ACC112 (cell line): ENCODE results near the gene GNAL.

Source experiments
- H2AFZ ChIP-seq: fragments of 200-600 bp; sonication (generic); one replicate; pipeline ENCODE4 v1.6.0; 2017; ENCODE audit warnings: antibody characterized with exemption, low read length; ENCODE audit not compliant: unreplicated experiment
- H3K27ac ChIP-seq: fragments of 200-600 bp; sonication (generic); 2 replicates; pipeline ENCODE4 v1.5.1; 2014; ENCODE audit warnings: low read depth, mild to moderate bottlenecking, antibody characterized with exemption, low read length, moderate library complexity
- H3K27me3 ChIP-seq: fragments of 200-600 bp; sonication (generic); 2 replicates; pipeline ENCODE4 v1.6.1; 2014; ENCODE audit warnings: mild to moderate bottlenecking, antibody characterized with exemption, low read length, moderate library complexity, mixed read lengths; ENCODE audit not compliant: insufficient read depth
- H3K36me3 ChIP-seq: fragments of 200-600 bp; sonication (generic); 2 replicates; pipeline ENCODE4 v1.6.1; 2016; ENCODE audit warnings: mild to moderate bottlenecking, antibody characterized with exemption, low read length, moderate library complexity, mixed read lengths; ENCODE audit not compliant: insufficient read depth
- H3K4me1 ChIP-seq: fragments of 200-600 bp; sonication (generic); one replicate; pipeline ENCODE4 v1.6.1; 2016; ENCODE audit warnings: low read length, mixed read lengths; ENCODE audit not compliant: insufficient read depth, unreplicated experiment, control insufficient read depth
- H3K4me3 ChIP-seq: fragments of 200-600 bp; sonication (generic); 2 replicates; pipeline ENCODE4 v1.5.1; 2014; ENCODE audit warnings: mild to moderate bottlenecking, low read depth, low read length
- H3K79me2 ChIP-seq: fragments of 200-600 bp; sonication (generic); one replicate; pipeline ENCODE4 v1.6.0; 2016; ENCODE audit warnings: low read length; ENCODE audit not compliant: control insufficient read depth, unreplicated experiment, insufficient read depth

Gene GNAL

DNA sequence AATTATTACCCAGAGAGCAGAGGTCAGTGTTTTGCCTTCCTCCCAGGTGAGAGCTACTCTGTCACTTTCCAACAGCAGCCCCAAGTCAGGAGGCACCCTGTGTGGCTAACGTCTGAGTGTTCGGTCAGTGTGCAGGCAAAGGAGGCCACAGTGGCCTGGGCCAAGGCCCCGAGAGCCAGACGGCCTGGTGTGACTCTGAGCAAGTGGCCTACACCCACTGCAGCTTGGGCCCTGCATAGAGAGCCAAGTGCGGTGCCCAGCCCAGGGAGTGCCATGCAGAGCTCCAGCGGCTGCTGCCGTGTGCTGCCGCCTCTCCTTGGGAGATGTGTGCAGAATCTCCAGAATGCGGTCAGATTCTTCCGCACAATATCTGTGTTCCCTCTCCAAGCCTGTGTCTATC lies 70.4 kb downstream of the GNAL start:
- Histone ChIP-seq H3K27ac (no peak overlapping the region), H3K36me3 (no peaks in the 10 kb centered on the region)

GRCh38 chr18:11760498-11761167 lies 71.6 kb downstream of the GNAL start:
- no peaks in the 10 kb centered on the region for H3K79me2 ChIP-seq
- no peaks in the 10 kb centered on the region for H3K36me3 ChIP-seq
- no peaks in the 10 kb centered on the region for H3K27me3 ChIP-seq
- H3K4me3 ChIP-seq: no peak overlapping the region
- no peak overlapping the region for H2AFZ ChIP-seq
- no peak overlapping the region for H3K27ac ChIP-seq
- H3K4me1 ChIP-seq: no peaks in the 10 kb centered on the region

More for the DNA sequence above, 70.4 kb downstream of the GNAL start:
- Histone ChIP-seq H2AFZ (no peak overlapping the region), H3K27me3 (no peaks in the 10 kb centered on the region), H3K4me3 (no peak overlapping the region), H3K79me2 (no peaks in the 10 kb centered on the region), H3K4me1 (no peaks in the 10 kb centered on the region)

GRCh38 chr18:11761553-11761952 lies 72.5 kb downstream of the GNAL start:
- no peaks in the 10 kb centered on the region for H3K79me2 ChIP-seq
- H2AFZ ChIP-seq: no peak overlapping the region
- no peaks in the 10 kb centered on the region for H3K4me1 ChIP-seq
- no peaks in the 10 kb centered on the region for H3K27me3 ChIP-seq
- no peak overlapping the region for H3K4me3 ChIP-seq
- no peaks in the 10 kb centered on the region for H3K36me3 ChIP-seq
- H3K27ac ChIP-seq: no peak overlapping the region

- H2AFZ ChIP-seq: no peak overlapping the region
- no peaks in the 10 kb centered on the region for H3K4me1 ChIP-seq
- H3K27ac ChIP-seq: no peak overlapping the region
- no peaks in the 10 kb centered on the region for H3K27me3 ChIP-seq
- no peaks in the 10 kb centered on the region for H3K79me2 ChIP-seq
- no peaks in the 10 kb centered on the region for H3K36me3 ChIP-seq
- no peak overlapping the region for H3K4me3 ChIP-seq
Measured at GRCh38 chr18:11762429-11762828, 73.4 kb downstream of the GNAL start.

GRCh38 chr18:11767329-11767728 lies 78.3 kb downstream of the GNAL start:
- Histone ChIP-seq H2AFZ (no peak overlapping the region), H3K27me3 (no peaks in the 10 kb centered on the region), H3K27ac (no peak overlapping the region), H3K4me1 (no peaks in the 10 kb centered on the region), H3K36me3 (no peaks in the 10 kb centered on the region), H3K79me2 (no peaks in the 10 kb centered on the region), H3K4me3 (no peak overlapping the region)

DNA sequence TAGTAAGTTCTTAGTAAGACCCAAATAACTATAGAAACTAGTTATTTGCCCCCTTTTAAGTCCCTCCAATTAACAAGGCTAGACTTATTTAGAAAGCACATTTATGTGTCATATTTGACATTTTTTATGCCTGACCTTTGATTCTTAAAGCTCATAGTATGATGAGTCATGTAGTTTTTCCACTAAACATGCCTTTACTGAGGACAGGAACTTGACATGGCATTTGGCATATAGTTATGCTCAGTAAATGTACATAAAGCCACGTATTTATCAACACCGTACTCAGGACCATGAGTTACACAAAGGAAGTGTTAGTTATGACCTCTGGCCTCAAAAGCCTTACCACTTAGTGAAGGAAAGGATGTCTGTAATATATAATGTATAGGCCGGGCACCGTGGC lies 78.9 kb downstream of the GNAL start:
- H3K79me2 ChIP-seq: no peaks in the 10 kb centered on the region
- no peak overlapping the region for H3K4me3 ChIP-seq
- no peak overlapping the region for H2AFZ ChIP-seq
- no peak overlapping the region for H3K27ac ChIP-seq
- H3K4me1 ChIP-seq: no peaks in the 10 kb centered on the region
- H3K27me3 ChIP-seq: no peaks in the 10 kb centered on the region
- no peaks in the 10 kb centered on the region for H3K36me3 ChIP-seq

GRCh38 chr18:11775436-11776174 lies 86.5 kb downstream of the GNAL start:
- Histone ChIP-seq H3K4me1 (no peaks in the 10 kb centered on the region), H3K79me2 (no peaks in the 10 kb centered on the region), H3K27me3 (peaks cover 18% of the 10 kb centered on the region), H3K4me3 (no peak overlapping the region), H3K36me3 (no peaks in the 10 kb centered on the region), H2AFZ (no peak overlapping the region), H3K27ac (no peak overlapping the region)

DNA sequence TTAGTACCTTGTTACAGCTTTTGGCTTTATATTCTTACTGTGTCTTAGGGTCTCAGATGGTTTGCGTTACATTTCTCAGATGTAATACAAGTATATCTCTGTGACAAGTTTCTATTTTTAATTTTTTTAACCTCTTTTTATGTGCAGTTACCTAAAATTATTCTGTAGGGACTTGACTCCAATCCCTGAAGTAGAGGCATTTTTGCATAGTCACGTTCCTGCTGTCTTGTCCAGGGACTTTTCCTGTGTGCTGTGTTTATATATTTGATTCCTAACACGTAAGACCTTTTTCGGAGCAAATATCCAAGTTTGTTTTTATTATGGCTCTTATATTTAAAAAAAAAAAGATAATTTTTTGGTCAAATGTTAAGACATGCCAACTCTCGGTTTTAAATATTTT lies 91.0 kb downstream of the GNAL start:
- H2AFZ ChIP-seq: no peak overlapping the region
- H3K27me3 ChIP-seq: peaks cover 21% of the 10 kb centered on the region
- H3K79me2 ChIP-seq: no peaks in the 10 kb centered on the region
- H3K4me1 ChIP-seq: no peaks in the 10 kb centered on the region
- H3K27ac ChIP-seq: no peak overlapping the region
- no peaks in the 10 kb centered on the region for H3K36me3 ChIP-seq
- no peak overlapping the region for H3K4me3 ChIP-seq

- no peak overlapping the region for H2AFZ ChIP-seq
- H3K36me3 ChIP-seq: no peaks in the 10 kb centered on the region
- H3K4me3 ChIP-seq: no peak overlapping the region
- no peaks in the 10 kb centered on the region for H3K79me2 ChIP-seq
- H3K4me1 ChIP-seq: no peaks in the 10 kb centered on the region
- peaks cover 15% of the 10 kb centered on the region for H3K27me3 ChIP-seq
- H3K27ac ChIP-seq: no peak overlapping the region
Measured at GRCh38 chr18:11783716-11784331, 94.8 kb downstream of the GNAL start.

GRCh38 chr18:11784674-11785304 lies 95.7 kb downstream of the GNAL start:
- no peaks in the 10 kb centered on the region for H3K4me1 ChIP-seq
- no peak overlapping the region for H3K27ac ChIP-seq

More at GRCh38 chr18:11784674-11785304, 95.7 kb downstream of the GNAL start:
- H3K27me3 ChIP-seq: peaks cover 6% of the 10 kb centered on the region
- H3K36me3 ChIP-seq: no peaks in the 10 kb centered on the region
- no peaks in the 10 kb centered on the region for H3K79me2 ChIP-seq
- no peak overlapping the region for H3K4me3 ChIP-seq
- no peak overlapping the region for H2AFZ ChIP-seq
